Keratinocyte (primary cell): ENCODE measurements around the gene LITAFD. TPM values are rescaled to one million over a fixed set of nuclear protein-coding genes. Genes with fewer than 3 reads are reported as not detected.

ENCODE experiments used
- DNase-seq: peaks from one replicate; pipeline ENCODE4 v3.0.0-alpha.2; 2011; ENCODE audit warnings: low read depth, missing footprints, low spot score
- FAIRE-seq: peaks from 2 replicates; lab custom pipeline; 2011; peaks lifted over from hg19 to GRCh38; lab: Jason Lieb, UNC
- H2AFZ ChIP-seq: 2 replicates; pipeline ENCODE4 v1.6.0; 2012; ENCODE audit warnings: low read length, control low read depth, inconsistent platforms; ENCODE audit not compliant: control insufficient read depth
- H3K27ac ChIP-seq: 2 replicates; pipeline ENCODE4 v1.5.1; 2011; ENCODE audit warnings: low read length; ENCODE audit not compliant: control insufficient read depth, insufficient read depth
- H3K27me3 ChIP-seq: 3 replicates; pipeline ENCODE4 v1.6.0; 2011; ENCODE audit warnings: low read length; ENCODE audit not compliant: control insufficient read depth, insufficient read depth; ENCODE audit errors: extremely low read depth
- H3K36me3 ChIP-seq, 2 experiments: 2 replicates in 1 of 2; 3 replicates in 1 of 2; pipeline ENCODE4 v1.5.1; 2011; ENCODE audit warnings: low read length in 2 of 2, mild to moderate bottlenecking in 1 of 2; ENCODE audit not compliant: control insufficient read depth in 2 of 2, insufficient read depth in 2 of 2; ENCODE audit errors: extremely low read depth in 1 of 2
- H3K4me1 ChIP-seq: 3 replicates; pipeline ENCODE4 v1.5.1; 2011; ENCODE audit warnings: low read length; ENCODE audit not compliant: control insufficient read depth, insufficient read depth; ENCODE audit errors: extremely low read depth
- H3K4me2 ChIP-seq: 3 replicates; pipeline ENCODE4 v1.6.0; 2011; ENCODE audit warnings: low read depth, low read length; ENCODE audit not compliant: control insufficient read depth, insufficient read depth; ENCODE audit errors: extremely low read depth
- H3K4me3 ChIP-seq, 3 experiments: fragments of 200-600 bp in 1 of 3; sonication (generic) in 1 of 3; 2 replicates in 2 of 3; 3 replicates in 1 of 3; pipeline ENCODE4 v1.5.1; 2011 to 2016; ENCODE audit warnings: low read length in 3 of 3, mild to moderate bottlenecking in 3 of 3, control low read depth in 2 of 3, inconsistent platforms in 1 of 3, low read depth in 1 of 3, mixed read lengths in 1 of 3, mixed run types in 1 of 3, moderate library complexity in 1 of 3; ENCODE audit not compliant: control insufficient read depth in 2 of 3, insufficient read depth in 2 of 3; ENCODE audit errors: extremely low read depth in 1 of 3
- H3K79me2 ChIP-seq: 2 replicates; pipeline ENCODE4 v1.6.0; 2012; ENCODE audit warnings: low read length; ENCODE audit not compliant: control insufficient read depth, insufficient read depth
- H3K9ac ChIP-seq: 3 replicates; pipeline ENCODE4 v1.6.0; 2011; ENCODE audit warnings: low read length; ENCODE audit not compliant: control insufficient read depth, insufficient read depth; ENCODE audit errors: extremely low read depth
- H3K9me1 ChIP-seq: 3 replicates; pipeline ENCODE4 v1.6.0; 2011; ENCODE audit warnings: low read length; ENCODE audit not compliant: control insufficient read depth, insufficient read depth; ENCODE audit errors: extremely low read depth
- H3K9me3 ChIP-seq: 2 replicates; pipeline ENCODE4 v1.5.1; 2012; ENCODE audit warnings: low read depth, low read length; ENCODE audit not compliant: control insufficient read depth
- H4K20me1 ChIP-seq: 3 replicates; pipeline ENCODE4 v1.6.0; 2011; ENCODE audit warnings: low read length; ENCODE audit not compliant: control insufficient read depth, insufficient read depth; ENCODE audit errors: extremely low read depth
- EZH2 ChIP-seq: IDR thresholded peaks from one replicate; pipeline ENCODE4 v1.6.1; 2012; ENCODE audit warnings: inconsistent platforms, mild to moderate bottlenecking, low read length, moderate library complexity
- dilution Hi-C: fragments of 300-500 bp; cut with MboI; formaldehyde crosslinking; loops from one replicate; pipeline ENCODE4 v1.7.0; 2020; ENCODE audit warnings: low sequenced_read_pairs; ENCODE audit not compliant: extremely low pct_ligation_motif_present
- polyA plus RNA-seq, 5 experiments: library from polyadenylated mRNA; depleted of rRNA in 3 of 5; stranded (reverse) in 3 of 5; stranded (forward) in 1 of 5; unstranded in 1 of 5; fragments of >200 nt; gene quantifications; 1 replicate in 1 of 5; 2 replicates in 3 of 5; 3 replicates in 1 of 5; pipeline versions ENCODE4 v1.2.1 to v1.2.3, GENCODE V29; 2011 to 2012; ENCODE audit warnings: missing spikeins in 2 of 5, low read depth in 1 of 5, low replicate concordance in 1 of 5
- TF ChIP-seq, protein P1 (sequence below), 3 experiments: IDR thresholded peaks in 1 of 3; conservative IDR thresholded peaks in 1 of 3; optimal IDR thresholded peaks in 1 of 3; 2 replicates in 2 of 3; 3 replicates in 1 of 3; pipeline versions ENCODE3 to v1.5.1; 2011; ENCODE audit warnings: low read length in 3 of 3, mild to moderate bottlenecking in 3 of 3, moderate library complexity in 2 of 3, control low read depth in 1 of 3, inconsistent platforms in 1 of 3; ENCODE audit not compliant: insufficient read depth in 2 of 3; ENCODE audit errors: extremely low read depth in 1 of 3

LITAFD gene
- polyA plus RNA-seq, 1 donor (not counting 4 experiments of a cell fraction or from before 2014, with no cell fraction given) = not detected

DNA sequence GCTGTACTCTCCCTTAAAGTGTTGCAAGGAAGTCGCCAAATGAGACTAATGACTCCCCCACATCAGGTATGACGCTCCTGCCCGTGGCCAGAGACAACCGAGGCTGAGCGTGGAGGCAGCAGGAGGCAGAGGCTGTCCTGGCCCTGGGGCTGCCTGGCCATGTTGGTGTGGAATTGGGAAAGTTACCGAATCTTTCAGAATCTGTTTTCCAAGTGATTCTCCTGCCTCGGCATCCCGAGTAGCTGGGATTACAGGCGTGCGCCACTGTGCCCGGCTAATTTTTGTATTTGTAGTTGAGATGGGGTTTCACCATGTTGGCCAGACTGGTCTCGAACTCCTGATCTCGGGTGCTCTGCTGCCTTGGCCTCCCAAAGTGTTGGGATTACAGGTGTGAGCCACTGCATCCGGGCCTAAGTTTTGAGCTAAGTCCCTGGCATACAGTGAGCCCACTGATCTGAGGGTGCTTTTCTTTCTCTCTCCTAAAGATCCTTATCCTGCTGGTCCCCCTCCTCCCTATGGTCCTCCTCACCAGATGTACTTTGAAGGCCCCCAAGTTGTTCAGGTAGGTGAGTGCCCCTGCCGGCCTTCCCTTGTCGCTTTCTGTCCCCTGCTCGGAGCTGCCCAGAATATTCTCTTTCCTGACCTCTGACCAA, 700 bp downstream of the LITAFD start:
- no peak overlapping the region for H3K9ac ChIP-seq
- no peak overlapping the region for H3K27ac ChIP-seq
- H3K4me2 ChIP-seq = no peak overlapping the region
- H3K4me1 ChIP-seq = peaks cover 41% of the 10 kb centered on the region
- no peak for FAIRE-seq
- H3K9me1 ChIP-seq = no peaks in the 10 kb centered on the region
- no peaks in the 10 kb centered on the region for H3K27me3 ChIP-seq
- no peak for DNase-seq
- no peak for TF ChIP-seq EZH2
- TF ChIP-seq, protein P1, sequence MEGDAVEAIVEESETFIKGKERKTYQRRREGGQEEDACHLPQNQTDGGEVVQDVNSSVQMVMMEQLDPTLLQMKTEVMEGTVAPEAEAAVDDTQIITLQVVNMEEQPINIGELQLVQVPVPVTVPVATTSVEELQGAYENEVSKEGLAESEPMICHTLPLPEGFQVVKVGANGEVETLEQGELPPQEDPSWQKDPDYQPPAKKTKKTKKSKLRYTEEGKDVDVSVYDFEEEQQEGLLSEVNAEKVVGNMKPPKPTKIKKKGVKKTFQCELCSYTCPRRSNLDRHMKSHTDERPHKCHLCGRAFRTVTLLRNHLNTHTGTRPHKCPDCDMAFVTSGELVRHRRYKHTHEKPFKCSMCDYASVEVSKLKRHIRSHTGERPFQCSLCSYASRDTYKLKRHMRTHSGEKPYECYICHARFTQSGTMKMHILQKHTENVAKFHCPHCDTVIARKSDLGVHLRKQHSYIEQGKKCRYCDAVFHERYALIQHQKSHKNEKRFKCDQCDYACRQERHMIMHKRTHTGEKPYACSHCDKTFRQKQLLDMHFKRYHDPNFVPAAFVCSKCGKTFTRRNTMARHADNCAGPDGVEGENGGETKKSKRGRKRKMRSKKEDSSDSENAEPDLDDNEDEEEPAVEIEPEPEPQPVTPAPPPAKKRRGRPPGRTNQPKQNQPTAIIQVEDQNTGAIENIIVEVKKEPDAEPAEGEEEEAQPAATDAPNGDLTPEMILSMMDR (optimal IDR thresholded peaks at IDR 0.05 in 1 of 3, IDR thresholded peaks at IDR 0.05 in 1 of 3, conservative IDR thresholded peaks at IDR 0.05 in 1 of 3; ENCODE audit: extremely low read depth in 1 of 3, insufficient read depth in 2 of 3, low read length in 3 of 3) = no peak
- dilution Hi-C loops = no loop called here
- no peaks in the 10 kb centered on the region for H3K79me2 ChIP-seq
- no peaks in the 10 kb centered on the region for H3K36me3 ChIP-seq
- no peak overlapping the region for H3K4me3 ChIP-seq
- no peak overlapping the region for H2AFZ ChIP-seq
- peaks cover 8% of the 10 kb centered on the region for H4K20me1 ChIP-seq
- H3K9me3 ChIP-seq = no peaks in the 10 kb centered on the region

DNA sequence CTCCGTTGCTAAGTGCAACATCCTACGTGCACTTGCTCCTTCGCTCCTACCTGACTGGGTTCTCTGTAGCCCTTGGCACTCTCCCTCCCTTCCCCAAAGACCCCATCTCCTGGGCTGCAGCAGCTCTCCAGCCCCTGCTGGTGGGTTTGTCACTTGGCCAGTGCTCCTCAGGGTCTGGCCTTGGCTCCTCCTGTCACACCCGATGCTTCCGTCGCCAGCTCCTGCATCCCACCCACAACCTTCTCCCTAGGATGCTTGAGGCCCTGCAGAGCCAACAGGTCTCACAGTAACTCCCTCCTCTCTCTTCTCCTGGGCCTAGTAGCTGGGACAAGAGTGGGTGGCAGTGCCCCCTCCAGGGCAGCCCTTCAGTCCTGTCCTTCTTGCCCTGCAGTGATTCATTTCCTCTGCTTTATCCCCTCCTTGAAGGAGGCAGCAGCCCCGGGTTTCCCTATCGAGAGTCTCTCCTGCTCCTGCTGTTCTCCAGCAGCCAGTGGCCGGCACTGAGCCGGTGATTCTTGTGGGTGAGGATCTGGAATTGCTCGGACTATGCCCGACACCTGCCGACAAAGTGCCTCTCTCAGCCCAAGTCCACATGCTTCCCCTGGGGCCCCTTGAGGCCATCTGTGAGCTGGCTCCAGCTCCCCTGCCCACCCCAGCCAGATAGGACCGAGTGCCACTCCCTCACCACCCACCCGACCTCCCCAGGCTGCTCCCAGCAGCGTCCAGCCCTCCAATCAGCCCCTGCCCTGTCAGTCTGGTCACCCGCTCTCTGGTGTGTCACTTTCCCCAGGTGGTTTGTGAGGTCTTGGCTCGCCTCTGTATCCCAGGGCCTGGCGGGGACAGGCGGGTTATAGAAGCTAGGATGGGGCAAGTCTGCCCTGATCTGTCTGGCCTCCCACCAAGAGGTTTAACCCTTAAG, 3.8 kb downstream of the LITAFD start:
- Histone ChIP-seq H3K9me1 (no peaks in the 10 kb centered on the region), H3K4me1 (peaks cover 26% of the 10 kb centered on the region), H3K4me2 (peak overlapping the region; percentile 22), H3K9ac (peak overlapping the region; percentile 15), H2AFZ (no peak overlapping the region), H3K9me3 (no peaks in the 10 kb centered on the region), H4K20me1 (peaks cover 8% of the 10 kb centered on the region), H3K4me3 (no peak overlapping the region), H3K36me3 (peaks cover 12 to 14% of the 10 kb centered on the region in 2 experiments), H3K27me3 (no peaks in the 10 kb centered on the region), H3K79me2 (no peaks in the 10 kb centered on the region), H3K27ac (no peak overlapping the region)
- FAIRE-seq = no peak
- DNase-seq = no peak
- TF ChIP-seq EZH2 = no peak
- TF ChIP-seq, protein P1 (optimal IDR thresholded peaks at IDR 0.05 in 1 of 3, IDR thresholded peaks at IDR 0.05 in 1 of 3, conservative IDR thresholded peaks at IDR 0.05 in 1 of 3; ENCODE audit: extremely low read depth in 1 of 3, insufficient read depth in 2 of 3, low read length in 3 of 3) = peak in 2 of 3 experiments; percentile 15
- dilution Hi-C loops = no loop called here
